HepG2 (cell line): ENCODE measurements around the gene UCKL1. TPM values are rescaled to one million over a fixed set of nuclear protein-coding genes. Genes with fewer than 3 reads are reported as not detected.

Experiments
- AGO1 ChIP-seq: fragments of 200-400 bp; formaldehyde crosslinking; IDR thresholded peaks from 2 replicates; pipeline ENCODE4 v1.6.1; 2017; ENCODE audit warnings: mild to moderate bottlenecking, low read depth, low read length, moderate library complexity; ENCODE audit not compliant: poor library complexity, severe bottlenecking
- AHR ChIP-seq: IDR thresholded peaks from 2 replicates; pipeline ENCODE4 v1.6.1; 2018; ENCODE audit warnings: missing genetic modification reagents, missing compliant biosample characterization
- BRD4 ChIP-seq: sonication (generic); formaldehyde crosslinking; IDR thresholded peaks from 2 replicates; pipeline ENCODE4 v1.4.0; 2020; ENCODE audit warnings: missing genetic modification reagents
- HNRNPLL ChIP-seq: fragments of 200-400 bp; formaldehyde crosslinking; IDR thresholded peaks from 2 replicates; pipeline ENCODE4 v1.6.1; 2017; ENCODE audit warnings: mild to moderate bottlenecking, low read depth, low read length; ENCODE audit not compliant: poor library complexity, severe bottlenecking
- KAT8 ChIP-seq: IDR thresholded peaks from 2 replicates; pipeline ENCODE4 v1.6.1; 2016; ENCODE audit warnings: missing genetic modification reagents, missing compliant biosample characterization
- MLLT10 ChIP-seq: sonication (generic); formaldehyde crosslinking; IDR thresholded peaks from 2 replicates; pipeline ENCODE4 v1.4.0; 2020; ENCODE audit warnings: missing genetic modification reagents
- RBFOX2 ChIP-seq: fragments of 200-400 bp; formaldehyde crosslinking; IDR thresholded peaks from 2 replicates; pipeline ENCODE4 v1.6.1; 2017; ENCODE audit warnings: low read depth, mild to moderate bottlenecking, low read length
- SAFB2 ChIP-seq: sonication (generic); formaldehyde crosslinking; IDR thresholded peaks from 2 replicates; pipeline ENCODE4 v1.5.1; 2020; ENCODE audit warnings: missing genetic modification reagents, low read depth, mild to moderate bottlenecking, borderline replicate concordance
- SMAD9 ChIP-seq: sonication (generic); formaldehyde crosslinking; IDR thresholded peaks from 2 replicates; pipeline ENCODE4 v1.5.1; 2020; ENCODE audit warnings: mild to moderate bottlenecking, missing genetic modification reagents
- ZFP37 ChIP-seq: sonication (generic); formaldehyde crosslinking; IDR thresholded peaks from 2 replicates; pipeline ENCODE4 v1.4.0; 2020; ENCODE audit warnings: missing genetic modification reagents, borderline replicate concordance
- ZNF749 ChIP-seq: sonication (generic); formaldehyde crosslinking; IDR thresholded peaks from 2 replicates; pipeline ENCODE4 v1.8.0; 2022; ENCODE audit warnings: mild to moderate bottlenecking, missing genetic modification reagents, moderate library complexity, borderline replicate concordance
- ZNF790 ChIP-seq: sonication (generic); formaldehyde crosslinking; IDR thresholded peaks from 2 replicates; pipeline ENCODE4 v1.8.0; 2022; ENCODE audit warnings: missing genetic modification reagents, mild to moderate bottlenecking, borderline replicate concordance
- ZSCAN21 ChIP-seq: sonication (generic); formaldehyde crosslinking; IDR thresholded peaks from 2 replicates; pipeline ENCODE4 v1.8.0; 2022; ENCODE audit warnings: mild to moderate bottlenecking, missing genetic modification reagents, moderate library complexity, borderline replicate concordance
- polyA plus RNA-seq, 8 experiments: library from polyadenylated mRNA; depleted of rRNA in 3 of 8; stranded (reverse) in 7 of 8; unstranded in 1 of 8; fragments of >200 nt; fragmentation: Illumina TruSeq in 4 of 8; extraction: Trizol in 4 of 8; gene quantifications; 2 replicates each; pipeline versions ENCODE4 v1.2.1 to v1.2.3, GENCODE V29; 2011 to 2016; ENCODE audit warnings: low read depth in 4 of 8, missing spikeins in 1 of 8, mixed read lengths in 1 of 8; ENCODE audit not compliant: insufficient read depth in 1 of 8
- total RNA-seq, 5 experiments: library from RNA; depleted of rRNA; stranded (reverse); fragments of >200 nt; fragmentation: Illumina TruSeq; extraction: Trizol; gene quantifications; 2 replicates each; pipeline ENCODE4 v1.2.3, GENCODE V29; 2016; ENCODE audit warnings: low read depth in 1 of 5
- TF ChIP-seq, protein P1 (sequence below): sonication (generic); formaldehyde crosslinking; IDR thresholded peaks from 2 replicates; pipeline ENCODE4 v1.5.1; 2020; ENCODE audit warnings: mild to moderate bottlenecking, missing genetic modification reagents
- TF ChIP-seq, protein P2 (sequence below): conservative IDR thresholded peaks from 2 replicates; pipeline ENCODE4 v1.6.1; 2018; ENCODE audit warnings: missing genetic modification reagents
- TF ChIP-seq, protein P3 (sequence below), 2 experiments: sonication (generic) in 1 of 2; formaldehyde crosslinking in 1 of 2; IDR thresholded peaks; 2 replicates each; pipeline versions ENCODE4 v1.4.0 to v1.6.1; 2018 to 2020; ENCODE audit warnings: missing genetic modification reagents in 2 of 2, borderline replicate concordance in 1 of 2, low read depth in 1 of 2, mild to moderate bottlenecking in 1 of 2, missing biosample characterization in 1 of 2

UCKL1 gene
- total and polyA plus RNA-seq, 2 of the 13 experiments (the other 11 are each of a cell fraction or from before 2014, with no cell fraction given): 50.2 to 126 TPM

DNA sequence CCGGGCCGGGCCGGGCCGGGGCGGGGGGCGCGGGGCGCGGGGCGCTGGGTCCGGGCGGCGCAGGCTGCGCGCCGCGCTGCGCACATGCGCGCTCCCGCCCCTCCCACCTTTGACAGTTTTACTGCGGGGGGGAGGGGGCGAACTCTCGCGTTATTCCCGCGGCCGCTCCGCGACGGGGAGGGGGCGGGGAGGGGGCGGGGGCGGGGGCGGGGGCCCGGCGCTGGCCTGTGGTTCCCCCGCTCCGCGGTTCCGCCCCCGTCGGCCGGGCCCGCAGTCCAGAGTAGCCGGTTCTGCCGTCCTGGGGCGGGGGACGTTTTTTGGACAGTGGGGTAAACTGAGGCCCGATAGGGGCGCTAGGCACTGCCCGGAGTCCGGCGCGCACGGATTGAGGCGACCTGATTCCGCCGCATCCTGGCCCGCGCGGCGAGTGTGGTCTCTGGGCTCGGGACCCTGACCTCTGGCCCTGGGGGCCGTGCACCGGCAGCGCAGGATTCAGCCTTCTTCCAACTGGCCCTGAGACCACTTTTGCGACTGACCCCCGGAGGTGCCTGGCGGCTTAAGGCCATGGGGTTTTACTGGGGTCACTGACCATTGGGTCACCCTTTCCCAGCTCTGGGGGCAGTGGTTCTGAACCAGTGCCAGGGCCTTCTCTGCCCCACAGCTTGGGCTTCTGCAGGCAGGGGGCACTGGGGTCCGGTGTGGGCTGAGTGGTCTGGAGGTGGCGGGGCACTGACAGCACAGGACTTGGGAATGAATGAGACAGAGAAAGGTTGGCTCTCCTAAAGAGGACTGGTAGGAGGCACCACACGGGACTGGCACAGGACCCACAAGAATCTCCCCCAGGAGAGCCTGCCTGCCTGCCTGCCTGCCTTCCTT, 13.9 kb upstream of the UCKL1 start, which contains the start of gene ZNF512B (continued):
- TF ChIP-seq, protein P1, sequence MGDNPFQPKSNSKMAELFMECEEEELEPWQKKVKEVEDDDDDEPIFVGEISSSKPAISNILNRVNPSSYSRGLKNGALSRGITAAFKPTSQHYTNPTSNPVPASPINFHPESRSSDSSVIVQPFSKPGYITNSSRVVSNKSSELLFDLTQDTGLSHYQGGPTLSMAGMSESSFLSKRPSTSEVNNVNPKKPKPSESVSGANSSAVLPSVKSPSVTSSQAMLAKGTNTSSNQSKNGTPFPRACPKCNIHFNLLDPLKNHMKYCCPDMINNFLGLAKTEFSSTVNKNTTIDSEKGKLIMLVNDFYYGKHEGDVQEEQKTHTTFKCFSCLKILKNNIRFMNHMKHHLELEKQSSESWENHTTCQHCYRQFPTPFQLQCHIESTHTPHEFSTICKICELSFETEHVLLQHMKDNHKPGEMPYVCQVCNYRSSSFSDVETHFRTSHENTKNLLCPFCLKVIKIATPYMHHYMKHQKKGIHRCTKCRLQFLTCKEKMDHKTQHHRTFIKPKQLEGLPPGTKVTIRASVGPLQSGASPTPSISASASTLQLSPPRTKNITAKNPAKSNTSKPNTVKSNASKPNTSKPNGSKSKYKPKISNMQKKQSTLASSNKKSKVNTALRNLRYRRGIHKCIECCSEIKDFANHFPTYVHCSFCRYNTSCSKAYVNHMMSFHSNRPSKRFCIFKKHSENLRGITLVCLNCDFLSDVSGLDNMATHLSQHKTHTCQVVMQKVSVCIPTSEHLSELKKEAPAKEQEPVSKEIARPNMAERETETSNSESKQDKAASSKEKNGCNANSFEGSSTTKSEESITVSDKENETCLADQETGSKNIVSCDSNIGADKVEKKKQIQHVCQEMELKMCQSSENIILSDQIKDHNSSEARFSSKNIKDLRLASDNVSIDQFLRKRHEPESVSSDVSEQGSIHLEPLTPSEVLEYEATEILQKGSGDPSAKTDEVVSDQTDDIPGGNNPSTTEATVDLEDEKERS: no peak
- TF ChIP-seq AGO1 (peak; percentile 92), BRD4 (CRISPR knock-in tag) (no peak), KAT8 (CRISPR knock-in tag) (peak; percentile 54; the same call in 1 of the 2 replicates), SAFB2 (CRISPR knock-in tag) (0 out of 2 replicates have a peak, but pooled peaks have one; percentile 63), ZFP37 (CRISPR knock-in tag) (0 out of 2 replicates have a peak, but pooled peaks have one; percentile 23), SMAD9 (CRISPR knock-in tag) (no peak), ZNF749 (CRISPR knock-in tag) (no peak), ZSCAN21 (CRISPR knock-in tag) (0 out of 2 replicates have a peak, but pooled peaks have one; percentile 35), AHR (no peak), ZNF790 (0 out of 2 replicates have a peak, but pooled peaks have one; percentile 71), HNRNPLL (peak; percentile 65), MLLT10 (CRISPR knock-in tag) (no peak), RBFOX2 (peak; percentile 38; the same call in 1 of the 2 replicates)
- TF ChIP-seq, protein P2, sequence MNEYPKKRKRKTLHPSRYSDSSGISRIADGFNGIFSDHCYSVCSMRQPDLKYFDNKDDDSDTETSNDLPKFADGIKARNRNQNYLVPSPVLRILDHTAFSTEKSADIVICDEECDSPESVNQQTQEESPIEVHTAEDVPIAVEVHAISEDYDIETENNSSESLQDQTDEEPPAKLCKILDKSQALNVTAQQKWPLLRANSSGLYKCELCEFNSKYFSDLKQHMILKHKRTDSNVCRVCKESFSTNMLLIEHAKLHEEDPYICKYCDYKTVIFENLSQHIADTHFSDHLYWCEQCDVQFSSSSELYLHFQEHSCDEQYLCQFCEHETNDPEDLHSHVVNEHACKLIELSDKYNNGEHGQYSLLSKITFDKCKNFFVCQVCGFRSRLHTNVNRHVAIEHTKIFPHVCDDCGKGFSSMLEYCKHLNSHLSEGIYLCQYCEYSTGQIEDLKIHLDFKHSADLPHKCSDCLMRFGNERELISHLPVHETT (CRISPR knock-in tag): no peak; the same call in 1 of the 2 replicates
- TF ChIP-seq, protein P3, sequence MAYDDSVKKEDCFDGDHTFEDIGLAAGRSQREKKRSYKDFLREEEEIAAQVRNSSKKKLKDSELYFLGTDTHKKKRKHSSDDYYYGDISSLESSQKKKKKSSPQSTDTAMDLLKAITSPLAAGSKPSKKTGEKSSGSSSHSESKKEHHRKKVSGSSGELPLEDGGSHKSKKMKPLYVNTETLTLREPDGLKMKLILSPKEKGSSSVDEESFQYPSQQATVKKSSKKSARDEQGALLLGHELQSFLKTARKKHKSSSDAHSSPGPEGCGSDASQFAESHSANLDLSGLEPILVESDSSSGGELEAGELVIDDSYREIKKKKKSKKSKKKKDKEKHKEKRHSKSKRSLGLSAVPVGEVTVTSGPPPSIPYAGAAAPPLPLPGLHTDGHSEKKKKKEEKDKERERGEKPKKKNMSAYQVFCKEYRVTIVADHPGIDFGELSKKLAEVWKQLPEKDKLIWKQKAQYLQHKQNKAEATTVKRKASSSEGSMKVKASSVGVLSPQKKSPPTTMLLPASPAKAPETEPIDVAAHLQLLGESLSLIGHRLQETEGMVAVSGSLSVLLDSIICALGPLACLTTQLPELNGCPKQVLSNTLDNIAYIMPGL (CRISPR knock-in tag; IDR thresholded peaks at IDR 0.05; ENCODE audit: borderline replicate concordance in 1 of 2, low read depth in 1 of 2): peak; percentile 39 to 47; a peak in 1 of 4 replicates
